Measurements from ENCODE around the gene RAB3B. TPM values are rescaled to one million over a fixed set of nuclear protein-coding genes. Genes with fewer than 3 reads are reported as not detected.

The RAB3B gene
- total RNA-seq, 2 donors from 2014 or later, result 0.05 to 0.08 TPM

DNA sequence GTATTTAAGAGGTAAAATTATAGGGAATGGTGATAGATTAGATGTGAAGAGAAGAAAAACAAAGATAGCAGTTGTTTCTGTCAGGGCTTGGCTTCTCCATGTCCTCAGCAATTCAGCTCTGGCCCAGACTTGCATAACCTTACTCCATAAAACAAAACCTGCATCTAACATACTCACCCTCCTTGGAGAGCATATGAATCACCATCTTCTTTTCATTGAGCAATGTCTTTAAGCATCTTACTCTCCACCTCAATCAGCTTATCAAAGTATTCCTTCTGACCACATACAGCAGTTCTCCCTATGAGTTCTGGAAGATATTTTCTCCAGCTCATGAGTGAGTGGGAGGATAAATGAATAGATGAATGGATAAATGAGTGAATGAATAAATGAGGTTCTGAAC is 49.0 kb downstream of the RAB3B start:
- Mint-ChIP-seq H3K4me1 (ENCODE audit: low read depth in 2 of 2) (no peaks in the 10 kb centered on the region), H3K4me3 (no peak overlapping the region), H3K9me3 (peaks cover 6% of the 10 kb centered on the region), H3K36me3 (peaks cover 5% of the 10 kb centered on the region), H3K27ac (no peak overlapping the region), H3K27me3 (peaks cover 0 to 13% of the 10 kb centered on the region in 2 donors)
- ATAC-seq (no peak), DNase-seq (ENCODE audit: low spot score) (no peak)

GRCh38 chr1:51937112-51937511 is 53.4 kb downstream of the RAB3B start:
- DNase-seq (ENCODE audit: low spot score) (no peak), ATAC-seq (no peak)
- H3K27me3 Mint-ChIP-seq, result peaks cover 6 to 11% of the 10 kb centered on the region in 2 donors
- no peak overlapping the region for H3K27ac Mint-ChIP-seq
- no peak overlapping the region for H3K4me3 Mint-ChIP-seq
- peaks cover 5% of the 10 kb centered on the region for H3K36me3 Mint-ChIP-seq
- H3K9me3 Mint-ChIP-seq, result peaks cover 6% of the 10 kb centered on the region
- no peaks in the 10 kb centered on the region for H3K4me1 Mint-ChIP-seq (ENCODE audit: low read depth in 2 of 2)

DNA sequence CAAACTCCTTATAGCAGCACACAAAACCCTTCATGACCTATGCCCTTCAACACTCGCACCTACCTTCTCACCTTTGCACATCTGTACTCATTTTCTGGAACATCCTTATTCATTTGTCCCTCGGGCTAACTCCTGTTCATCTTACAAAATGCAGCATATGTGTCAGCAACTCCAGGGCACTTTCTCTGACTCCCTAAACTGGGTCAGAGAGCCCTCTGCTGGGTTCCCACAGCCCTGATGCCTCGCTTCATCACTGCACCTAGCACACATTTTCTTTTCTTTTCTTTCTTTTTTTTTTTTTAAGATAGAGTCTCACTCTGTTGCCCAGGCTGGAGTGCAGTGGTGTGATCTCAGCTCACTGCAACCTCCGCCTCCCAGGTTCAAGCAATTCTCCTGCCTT is 54.0 kb downstream of the RAB3B start:
- Mint-ChIP-seq H3K27ac (no peak overlapping the region), H3K4me1 (ENCODE audit: low read depth in 2 of 2) (no peaks in the 10 kb centered on the region), H3K36me3 (peaks cover 5% of the 10 kb centered on the region), H3K4me3 (no peak overlapping the region), H3K27me3 (peaks cover 8 to 11% of the 10 kb centered on the region in 2 donors), H3K9me3 (peaks cover 5% of the 10 kb centered on the region)
- DNase-seq (ENCODE audit: low spot score) (no peak), ATAC-seq (no peak)

DNA sequence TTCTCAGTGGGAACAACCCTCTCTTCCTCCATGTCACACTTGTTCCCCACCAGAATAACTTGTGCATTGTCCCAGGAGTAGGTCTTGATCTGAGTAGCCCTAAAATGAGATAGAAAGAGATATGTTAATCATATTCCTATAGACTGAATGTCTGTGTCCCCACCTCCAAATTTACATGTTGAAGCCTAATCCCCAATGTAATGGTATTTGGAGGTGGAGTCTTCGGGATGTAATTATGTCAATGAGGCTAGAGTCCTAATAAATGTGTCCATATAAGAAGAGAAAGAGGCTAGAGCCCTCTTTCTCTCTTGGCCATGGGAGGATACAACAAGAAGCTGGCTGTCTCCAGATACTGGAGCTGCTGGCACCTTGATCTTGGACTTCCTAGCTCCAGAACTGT is 57.2 kb downstream of the RAB3B start:
- ATAC-seq (no peak), DNase-seq (ENCODE audit: low spot score) (no peak)
- Mint-ChIP-seq H3K27me3 (peaks cover 7 to 13% of the 10 kb centered on the region in 2 donors), H3K27ac (no peak overlapping the region), H3K9me3 (no peaks in the 10 kb centered on the region), H3K4me1 (ENCODE audit: low read depth in 2 of 2) (no peaks in the 10 kb centered on the region), H3K36me3 (no peaks in the 10 kb centered on the region), H3K4me3 (no peak overlapping the region)

GRCh38 chr1:51930329-51930728 is 60.2 kb downstream of the RAB3B start:
- Mint-ChIP-seq H3K36me3 (no peaks in the 10 kb centered on the region), H3K4me3 (no peak overlapping the region), H3K27ac (no peak overlapping the region), H3K9me3 (no peaks in the 10 kb centered on the region), H3K4me1 (ENCODE audit: low read depth in 2 of 2) (no peaks in the 10 kb centered on the region), H3K27me3 (peaks cover 7 to 13% of the 10 kb centered on the region in 2 donors)
- DNase-seq (ENCODE audit: low spot score), result no peak
- no peak for ATAC-seq

DNA sequence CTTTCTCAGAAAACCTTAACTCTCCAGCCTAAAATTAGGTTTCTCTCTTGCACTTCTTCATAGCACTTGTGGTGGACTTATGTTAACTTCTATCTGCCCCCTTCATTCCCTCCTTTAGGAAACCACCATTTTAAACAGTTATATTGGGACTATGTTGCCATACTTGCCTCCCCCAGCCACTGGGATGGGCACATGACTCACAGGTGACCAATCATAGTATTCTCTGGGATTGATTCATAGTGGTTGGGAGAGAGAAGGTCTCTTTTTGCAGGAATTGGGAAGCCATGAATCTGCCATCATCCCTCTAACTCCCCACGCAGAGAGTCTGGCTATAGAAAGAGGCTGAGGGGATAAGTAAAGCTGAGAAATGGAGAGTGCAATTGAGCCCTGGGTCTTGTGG is 61.6 kb downstream of the RAB3B start:
- Mint-ChIP-seq H3K27ac (no peak overlapping the region), H3K4me1 (ENCODE audit: low read depth in 2 of 2) (no peaks in the 10 kb centered on the region), H3K27me3 (peaks cover 7 to 8% of the 10 kb centered on the region in 2 donors), H3K9me3 (no peaks in the 10 kb centered on the region), H3K4me3 (no peak overlapping the region), H3K36me3 (no peaks in the 10 kb centered on the region)
- ATAC-seq (no peak), DNase-seq (ENCODE audit: low spot score) (no peak)

DNA sequence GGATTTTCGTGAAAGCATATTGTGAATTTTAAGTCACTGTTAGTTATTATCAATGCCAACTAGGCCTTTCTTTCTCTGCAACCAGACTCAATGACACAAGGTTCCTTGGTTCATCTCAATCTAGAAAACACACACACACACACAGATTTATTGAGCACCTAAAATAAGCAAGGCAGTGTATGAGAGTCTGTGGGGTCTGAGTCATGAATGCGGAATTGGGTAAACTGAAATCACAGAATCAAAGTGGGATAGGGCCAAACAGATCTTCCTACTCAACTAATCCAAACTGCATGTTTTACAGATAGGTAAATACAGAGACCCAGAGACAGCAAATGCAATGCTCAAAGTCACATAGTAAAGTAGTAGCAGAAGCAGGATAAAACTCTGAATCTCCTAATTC is 63.5 kb downstream of the RAB3B start:
- Mint-ChIP-seq H3K36me3 (no peaks in the 10 kb centered on the region), H3K27ac (no peak overlapping the region), H3K27me3 (peaks cover 6 to 8% of the 10 kb centered on the region in 2 donors)

GRCh38 chr1:51926171-51926812 is 64.2 kb downstream of the RAB3B start:
- Mint-ChIP-seq H3K36me3 (no peaks in the 10 kb centered on the region), H3K27ac (no peak overlapping the region), H3K4me1 (ENCODE audit: low read depth in 2 of 2) (no peaks in the 10 kb centered on the region), H3K9me3 (no peaks in the 10 kb centered on the region), H3K27me3 (peaks cover 11 to 12% of the 10 kb centered on the region in 2 donors), H3K4me3 (no peak overlapping the region)
- DNase-seq (ENCODE audit: low spot score), result no peak
- no peak for ATAC-seq

More for the DNA sequence above, 63.5 kb downstream of the RAB3B start:
- DNase-seq (ENCODE audit: low spot score), result no peak
- no peak for ATAC-seq
- H3K4me3 Mint-ChIP-seq, result no peak overlapping the region
- no peaks in the 10 kb centered on the region for H3K4me1 Mint-ChIP-seq (ENCODE audit: low read depth in 2 of 2)
- H3K9me3 Mint-ChIP-seq, result no peaks in the 10 kb centered on the region

- Mint-ChIP-seq H3K36me3 (no peaks in the 10 kb centered on the region), H3K4me1 (ENCODE audit: low read depth in 2 of 2) (no peaks in the 10 kb centered on the region), H3K27me3 (peaks cover 18 to 20% of the 10 kb centered on the region in 2 donors), H3K27ac (no peak overlapping the region), H3K9me3 (no peaks in the 10 kb centered on the region), H3K4me3 (no peak overlapping the region)
- ATAC-seq (peak in 1 of 2 donors; percentile 55), DNase-seq (ENCODE audit: low spot score) (no peak)
Observed at GRCh38 chr1:51924455-51924854, 66.0 kb downstream of the RAB3B start.

- Mint-ChIP-seq H3K36me3 (no peaks in the 10 kb centered on the region), H3K27me3 (peaks cover 21 to 27% of the 10 kb centered on the region in 2 donors), H3K27ac (no peak overlapping the region), H3K9me3 (no peaks in the 10 kb centered on the region), H3K4me1 (ENCODE audit: low read depth in 2 of 2) (no peaks in the 10 kb centered on the region), H3K4me3 (no peak overlapping the region)
- DNase-seq (ENCODE audit: low spot score), result no peak
- no peak for ATAC-seq
Observed at GRCh38 chr1:51922040-51922439, 68.5 kb downstream of the RAB3B start.

- Mint-ChIP-seq H3K27ac (no peak overlapping the region), H3K27me3 (peaks cover 25 to 27% of the 10 kb centered on the region in 2 donors), H3K36me3 (no peaks in the 10 kb centered on the region), H3K9me3 (no peaks in the 10 kb centered on the region), H3K4me1 (ENCODE audit: low read depth in 2 of 2) (no peaks in the 10 kb centered on the region), H3K4me3 (no peak overlapping the region)
- no peak for DNase-seq (ENCODE audit: low spot score)
- no peak for ATAC-seq
Observed at GRCh38 chr1:51920130-51920529, 70.4 kb downstream of the RAB3B start.

DNA sequence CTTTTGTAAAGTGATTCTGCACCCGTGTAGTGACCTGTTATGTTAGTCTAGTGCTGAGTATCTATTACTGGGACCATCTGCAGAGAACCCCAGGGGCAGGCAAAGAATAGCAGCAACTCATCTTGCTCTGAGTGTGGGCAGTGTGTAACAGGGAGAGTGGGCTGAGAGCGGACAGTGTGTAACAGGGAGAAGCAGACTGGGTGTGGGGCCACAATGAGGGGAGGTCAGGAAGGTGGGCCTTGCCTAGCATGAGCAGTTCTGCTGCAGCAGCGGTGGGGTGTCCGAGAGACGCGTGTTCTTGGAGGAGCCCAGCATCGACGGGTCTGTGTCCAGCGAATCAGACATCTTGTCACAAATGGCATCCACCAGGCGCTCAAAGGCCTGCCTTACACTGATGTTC is 70.8 kb downstream of the RAB3B start:
- Mint-ChIP-seq H3K27me3 (peaks cover 28 to 31% of the 10 kb centered on the region in 2 donors), H3K4me3 (no peak overlapping the region)
- peak; percentile 43 to 50 for ATAC-seq

DNA sequence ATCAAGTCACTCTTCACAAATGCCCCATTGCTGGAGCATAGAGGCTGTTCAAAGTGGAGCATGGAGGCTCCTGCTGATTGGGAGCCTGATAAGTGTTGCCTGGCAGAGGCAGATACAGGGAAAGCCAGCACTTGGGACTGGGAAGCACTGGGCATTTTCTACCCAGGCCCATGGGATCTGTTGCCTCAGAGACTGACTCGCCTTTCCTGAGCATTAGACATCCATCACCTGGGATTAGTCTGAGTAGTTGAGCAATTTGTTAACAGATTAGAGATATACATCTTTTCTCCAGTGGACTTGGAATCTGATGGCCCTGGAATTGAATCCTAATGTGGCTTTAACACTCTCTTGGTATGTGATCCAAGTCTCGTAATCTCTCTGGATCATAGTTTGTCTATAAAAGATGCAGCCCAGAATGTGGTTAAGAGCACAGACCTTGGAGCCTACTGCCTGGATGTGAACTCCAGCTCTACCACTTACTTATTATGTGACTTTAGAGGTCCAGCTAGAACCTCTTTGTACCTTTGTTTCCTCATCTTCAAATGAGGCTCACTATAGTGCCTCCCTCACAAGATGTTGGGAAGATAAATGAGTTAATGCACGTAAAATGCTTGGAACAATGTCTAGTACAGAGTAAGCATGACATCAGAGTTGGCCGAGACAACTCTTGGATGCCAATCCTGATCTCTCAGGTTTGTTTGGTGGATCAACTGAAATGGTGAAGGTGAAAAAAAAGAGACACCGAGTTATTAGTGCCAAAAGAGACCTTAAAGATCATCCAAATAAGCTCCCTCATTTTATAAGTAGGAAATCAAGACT is 73.7 kb downstream of the RAB3B start:
- DNase-seq (ENCODE audit: low spot score), result no peak

More for the DNA sequence above, 70.8 kb downstream of the RAB3B start:
- no peak for DNase-seq (ENCODE audit: low spot score)
- no peak overlapping the region for H3K27ac Mint-ChIP-seq
- no peaks in the 10 kb centered on the region for H3K36me3 Mint-ChIP-seq
- no peaks in the 10 kb centered on the region for H3K4me1 Mint-ChIP-seq (ENCODE audit: low read depth in 2 of 2)
- no peaks in the 10 kb centered on the region for H3K9me3 Mint-ChIP-seq

GRCh38 chr1:51915951-51916350 is 74.5 kb downstream of the RAB3B start:
- H3K36me3 Mint-ChIP-seq, result no peaks in the 10 kb centered on the region
- H3K4me1 Mint-ChIP-seq (ENCODE audit: low read depth in 2 of 2), result no peaks in the 10 kb centered on the region
- H3K27ac Mint-ChIP-seq, result no peak overlapping the region
- no peak for DNase-seq (ENCODE audit: low spot score)
- H3K4me3 Mint-ChIP-seq, result no peak overlapping the region
- no peak for ATAC-seq
- H3K27me3 Mint-ChIP-seq, result peaks cover 30 to 44% of the 10 kb centered on the region in 2 donors
- H3K9me3 Mint-ChIP-seq, result no peaks in the 10 kb centered on the region

More for the DNA sequence above, 73.7 kb downstream of the RAB3B start:
- ATAC-seq, result no peak
- H3K9me3 Mint-ChIP-seq, result no peaks in the 10 kb centered on the region
- H3K27me3 Mint-ChIP-seq, result peaks cover 31 to 44% of the 10 kb centered on the region in 2 donors
- no peaks in the 10 kb centered on the region for H3K4me1 Mint-ChIP-seq (ENCODE audit: low read depth in 2 of 2)
- no peak overlapping the region for H3K4me3 Mint-ChIP-seq
- H3K27ac Mint-ChIP-seq, result no peak overlapping the region
- H3K36me3 Mint-ChIP-seq, result no peaks in the 10 kb centered on the region

Data from natural killer cell treated with Interleukin-12 subunit alpha and Interleukin-12 subunit beta and Interleukin-15 and Interleukin-18, amount 100 ng/mL, for 72 hours (primary cell).